Activated T-cell treated with anti-CD3 and anti-CD28 coated beads for 4 hours (primary cell): Measurements from ENCODE around the gene ADAM19.

Experiments used
- DNase-seq: peaks from one replicate; pipeline ENCODE4 v3.0.0-alpha.2; 2020

Gene ADAM19

GRCh38 chr5:157575381-157576020, at the start of gene ADAM19:
Gene ADAM19, minus strand, starts transcription at chr5:157575775. Its CDS starts 79 bp downstream, at chr5:157575696.
- peak; percentile 58 for DNase-seq

GRCh38 chr5:157624144-157624543, 48.6 kb upstream of the ADAM19 start:
- DNase-seq = no peak

- no peak for DNase-seq
Observed at GRCh38 chr5:157620776-157621175, 45.2 kb upstream of the ADAM19 start.

GRCh38 chr5:157618191-157618765, 42.7 kb upstream of the ADAM19 start:
- DNase-seq = no peak

GRCh38 chr5:157616785-157617184, 41.2 kb upstream of the ADAM19 start:
- DNase-seq = no peak

GRCh38 chr5:157613385-157614245, 38.0 kb upstream of the ADAM19 start:
- no peak for DNase-seq

GRCh38 chr5:157612581-157612980, 37.0 kb upstream of the ADAM19 start:
- DNase-seq = no peak

GRCh38 chr5:157611571-157612476, 36.2 kb upstream of the ADAM19 start:
- DNase-seq = no peak

- DNase-seq = no peak
Observed at GRCh38 chr5:157610990-157611389, 35.4 kb upstream of the ADAM19 start.

GRCh38 chr5:157608972-157609565, 33.5 kb upstream of the ADAM19 start:
- DNase-seq = no peak

GRCh38 chr5:157607371-157608161, 32.0 kb upstream of the ADAM19 start:
- DNase-seq = peak; percentile 49

GRCh38 chr5:157606046-157606445, 30.5 kb upstream of the ADAM19 start:
- no peak for DNase-seq

GRCh38 chr5:157603333-157604190, 28.0 kb upstream of the ADAM19 start:
- DNase-seq = peak; percentile 52

- peak; percentile 35 for DNase-seq
Observed at GRCh38 chr5:157602505-157602904, 26.9 kb upstream of the ADAM19 start.

GRCh38 chr5:157600252-157600651, 24.7 kb upstream of the ADAM19 start:
- DNase-seq = no peak

- no peak for DNase-seq
Observed at GRCh38 chr5:157599565-157599964, 24.0 kb upstream of the ADAM19 start.

- DNase-seq = no peak
Observed at GRCh38 chr5:157598350-157598936, 22.9 kb upstream of the ADAM19 start.

- DNase-seq = no peak
Observed at GRCh38 chr5:157597277-157597676, 21.7 kb upstream of the ADAM19 start.

- no peak for DNase-seq
Observed at GRCh38 chr5:157596487-157596886, 20.9 kb upstream of the ADAM19 start.
